Endothelial cell (in vitro differentiated cells): ENCODE measurements around the gene ZMIZ1. TPM values are rescaled to one million over a fixed set of nuclear protein-coding genes. Genes with fewer than 3 reads are reported as not detected.
A peak's percentile ranks its signal among the peaks of the same experiment; 100 is the strongest.

ENCODE experiments used
- DNase-seq: peaks from one replicate; pipeline ENCODE4 v3.0.0; 2021; ENCODE audit warnings: low spot score
- H3K27ac Mint-ChIP-seq: one replicate; pipeline ENCODE4 v1.8.0; 2021; ENCODE audit warnings: mixed read lengths, inconsistent platforms; ENCODE audit not compliant: unreplicated experiment
- H3K27me3 Mint-ChIP-seq: one replicate; pipeline ENCODE4 v1.8.0; 2021; ENCODE audit warnings: mild to moderate bottlenecking, moderate library complexity, mixed read lengths, inconsistent platforms; ENCODE audit not compliant: unreplicated experiment
- H3K36me3 Mint-ChIP-seq: one replicate; pipeline ENCODE4 v1.8.0; 2021; ENCODE audit warnings: mild to moderate bottlenecking, low read depth, mixed read lengths, inconsistent platforms; ENCODE audit not compliant: unreplicated experiment
- H3K4me1 Mint-ChIP-seq: one replicate; pipeline ENCODE4 v1.8.0; 2021; ENCODE audit warnings: mild to moderate bottlenecking, mixed read lengths, inconsistent platforms; ENCODE audit not compliant: unreplicated experiment
- H3K4me3 Mint-ChIP-seq: one replicate; pipeline ENCODE4 v1.8.0; 2021; ENCODE audit warnings: mild to moderate bottlenecking, mixed read lengths, inconsistent platforms; ENCODE audit not compliant: unreplicated experiment
- H3K9me3 Mint-ChIP-seq: one replicate; pipeline ENCODE4 v1.8.0; 2021; ENCODE audit warnings: mixed read lengths, inconsistent platforms; ENCODE audit not compliant: unreplicated experiment
- total RNA-seq: library from RNA; stranded (reverse); fragmentation: NEBNext Ultra II Directional; extraction: Animal tissue kit (Norgen Biotek cat#: 25700); gene quantifications from one replicate; pipeline ENCODE4 v1.2.1, GENCODE V29; 2021; ENCODE audit not compliant: unreplicated experiment
- TF ChIP-seq, protein P1 (sequence below): fragments of 200-600 bp; sonication (generic); IDR thresholded peaks from one replicate; pipeline ENCODE4 v1.5.0; 2021; ENCODE audit warnings: antibody characterized with exemption; ENCODE audit not compliant: unreplicated experiment

ZMIZ1 gene
- total RNA-seq, 1 donor from 2014 or later = 102 TPM

DNA sequence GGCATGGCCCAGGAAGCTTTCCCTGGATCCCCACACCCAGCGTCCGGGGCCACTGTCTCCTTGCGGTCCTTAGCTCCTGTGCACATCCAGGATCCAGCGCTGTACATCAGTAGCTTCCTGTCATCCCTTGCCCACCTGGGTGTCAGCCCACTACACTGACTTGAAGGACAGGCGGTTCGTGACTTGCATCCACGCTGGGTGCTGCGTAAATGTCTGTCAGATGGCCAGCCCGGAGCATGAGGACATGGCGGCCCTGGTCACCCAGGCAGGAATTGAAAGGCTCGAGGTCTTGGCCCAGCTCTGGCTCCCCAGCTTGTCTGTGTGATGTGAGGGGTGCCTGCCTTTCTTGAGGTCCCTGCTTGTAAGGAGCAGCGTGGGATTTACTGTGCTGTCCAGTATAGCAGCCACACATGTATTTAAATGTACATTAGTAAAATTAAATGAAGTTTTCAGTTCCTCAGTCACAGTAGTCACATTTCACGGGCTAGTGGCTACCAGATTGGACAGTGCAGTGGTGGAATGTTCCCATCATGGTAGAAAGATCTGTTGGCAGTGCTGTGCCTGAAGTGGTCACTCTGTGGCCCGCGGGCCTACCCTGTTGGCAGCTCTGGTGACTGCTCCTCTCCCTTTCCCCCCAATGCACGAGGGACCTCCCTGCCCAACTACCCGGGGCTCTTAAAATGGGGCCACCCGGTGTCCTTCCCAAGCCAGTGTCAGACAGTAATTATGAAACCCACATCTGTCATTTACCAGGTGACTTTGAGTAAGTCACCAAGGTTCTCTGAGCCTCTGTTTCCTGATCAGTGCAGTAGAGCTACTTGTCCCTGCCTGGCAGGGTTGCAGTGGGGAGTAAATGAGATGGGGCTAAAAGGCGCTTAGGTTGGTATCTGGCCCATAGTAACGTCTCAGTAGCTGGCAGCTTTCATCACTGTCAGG lies 180.7 kb downstream of the ZMIZ1 start:
- Mint-ChIP-seq H3K9me3 (no peaks in the 10 kb centered on the region), H3K27me3 (peaks cover 19% of the 10 kb centered on the region), H3K4me1 (peaks cover 49% of the 10 kb centered on the region), H3K4me3 (no peak overlapping the region), H3K36me3 (peaks cover 24% of the 10 kb centered on the region), H3K27ac (peak overlapping the region; percentile 78)
- DNase-seq = no peak
- TF ChIP-seq, protein P1, sequence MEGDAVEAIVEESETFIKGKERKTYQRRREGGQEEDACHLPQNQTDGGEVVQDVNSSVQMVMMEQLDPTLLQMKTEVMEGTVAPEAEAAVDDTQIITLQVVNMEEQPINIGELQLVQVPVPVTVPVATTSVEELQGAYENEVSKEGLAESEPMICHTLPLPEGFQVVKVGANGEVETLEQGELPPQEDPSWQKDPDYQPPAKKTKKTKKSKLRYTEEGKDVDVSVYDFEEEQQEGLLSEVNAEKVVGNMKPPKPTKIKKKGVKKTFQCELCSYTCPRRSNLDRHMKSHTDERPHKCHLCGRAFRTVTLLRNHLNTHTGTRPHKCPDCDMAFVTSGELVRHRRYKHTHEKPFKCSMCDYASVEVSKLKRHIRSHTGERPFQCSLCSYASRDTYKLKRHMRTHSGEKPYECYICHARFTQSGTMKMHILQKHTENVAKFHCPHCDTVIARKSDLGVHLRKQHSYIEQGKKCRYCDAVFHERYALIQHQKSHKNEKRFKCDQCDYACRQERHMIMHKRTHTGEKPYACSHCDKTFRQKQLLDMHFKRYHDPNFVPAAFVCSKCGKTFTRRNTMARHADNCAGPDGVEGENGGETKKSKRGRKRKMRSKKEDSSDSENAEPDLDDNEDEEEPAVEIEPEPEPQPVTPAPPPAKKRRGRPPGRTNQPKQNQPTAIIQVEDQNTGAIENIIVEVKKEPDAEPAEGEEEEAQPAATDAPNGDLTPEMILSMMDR = no peak

DNA sequence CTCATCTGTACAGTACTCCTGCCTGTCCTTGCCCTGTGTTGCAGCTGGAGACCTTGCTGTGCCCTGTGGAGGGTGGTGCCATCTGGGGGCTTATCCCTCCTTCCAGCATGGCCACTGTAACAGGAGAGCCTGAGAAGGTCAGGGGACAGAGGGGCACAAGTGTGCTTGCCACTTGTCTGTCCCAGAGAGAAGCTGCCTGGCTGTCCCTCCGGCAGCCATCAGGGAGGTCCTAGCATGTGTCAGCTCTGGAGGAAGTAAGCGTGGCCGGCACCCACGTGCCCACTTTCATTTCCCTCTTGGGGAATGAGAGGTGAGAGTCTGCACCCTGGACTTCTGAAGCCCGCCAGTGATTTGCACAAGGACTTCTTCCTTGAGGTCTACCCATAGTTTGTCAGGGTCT lies 181.5 kb downstream of the ZMIZ1 start:
- TF ChIP-seq, protein P1 = no peak
- no peak overlapping the region for H3K4me3 Mint-ChIP-seq
- peaks cover 41% of the 10 kb centered on the region for H3K4me1 Mint-ChIP-seq

DNA sequence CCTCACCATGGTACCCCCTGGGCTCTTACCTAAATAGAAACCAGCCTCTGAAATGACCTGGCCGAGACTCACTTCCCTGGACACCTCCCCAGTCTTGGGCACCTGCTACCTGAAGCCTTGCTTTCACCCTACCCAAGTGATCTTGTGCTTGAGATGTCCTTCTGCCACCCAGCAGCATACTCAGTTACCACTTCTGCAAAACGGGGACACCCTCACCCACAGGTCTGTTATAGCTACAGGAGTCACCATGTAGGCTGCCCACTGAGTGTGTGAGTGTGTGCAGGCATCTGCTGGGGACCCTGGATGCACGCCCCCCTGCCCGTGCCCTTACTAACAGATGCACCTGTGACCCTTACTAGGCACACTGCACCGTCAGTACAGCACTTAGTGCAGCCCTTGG lies 183.7 kb downstream of the ZMIZ1 start:
- TF ChIP-seq, protein P1 = no peak
- Mint-ChIP-seq H3K36me3 (peaks cover 22% of the 10 kb centered on the region), H3K27ac (no peak overlapping the region)

More for the DNA sequence above, 181.5 kb downstream of the ZMIZ1 start:
- Mint-ChIP-seq H3K27me3 (peaks cover 12% of the 10 kb centered on the region), H3K36me3 (peaks cover 20% of the 10 kb centered on the region), H3K27ac (no peak overlapping the region), H3K9me3 (no peaks in the 10 kb centered on the region)
- DNase-seq = no peak

DNA sequence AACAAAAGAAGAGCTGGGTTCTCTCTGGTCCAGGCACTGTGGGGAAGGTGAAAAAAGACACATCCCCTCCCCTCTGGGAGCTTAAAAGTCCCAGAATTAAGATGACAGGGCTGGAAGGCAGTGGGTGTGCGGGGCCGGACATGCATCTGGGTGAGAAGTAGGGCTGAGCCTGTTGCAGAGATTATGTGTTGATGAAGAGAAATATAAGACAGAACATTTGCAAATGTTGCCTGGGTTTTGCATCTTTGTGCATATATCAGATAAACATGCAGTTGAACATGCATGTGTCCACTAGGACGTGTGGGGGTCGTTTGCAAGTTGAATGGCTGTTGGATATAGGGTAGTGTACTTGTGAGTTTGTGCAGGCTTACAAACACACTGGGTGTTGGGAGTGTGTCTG lies 184.2 kb downstream of the ZMIZ1 start:
- Mint-ChIP-seq H3K27me3 (peaks cover 17% of the 10 kb centered on the region), H3K9me3 (no peaks in the 10 kb centered on the region), H3K4me3 (no peak overlapping the region), H3K27ac (no peak overlapping the region), H3K4me1 (peaks cover 25% of the 10 kb centered on the region), H3K36me3 (peaks cover 19% of the 10 kb centered on the region)
- DNase-seq = no peak
- TF ChIP-seq, protein P1 = no peak

More for the DNA sequence above, 183.7 kb downstream of the ZMIZ1 start:
- Mint-ChIP-seq H3K27me3 (peaks cover 19% of the 10 kb centered on the region), H3K4me3 (peak overlapping the region; percentile 37), H3K4me1 (peaks cover 27% of the 10 kb centered on the region), H3K9me3 (no peaks in the 10 kb centered on the region)
- DNase-seq = no peak

DNA sequence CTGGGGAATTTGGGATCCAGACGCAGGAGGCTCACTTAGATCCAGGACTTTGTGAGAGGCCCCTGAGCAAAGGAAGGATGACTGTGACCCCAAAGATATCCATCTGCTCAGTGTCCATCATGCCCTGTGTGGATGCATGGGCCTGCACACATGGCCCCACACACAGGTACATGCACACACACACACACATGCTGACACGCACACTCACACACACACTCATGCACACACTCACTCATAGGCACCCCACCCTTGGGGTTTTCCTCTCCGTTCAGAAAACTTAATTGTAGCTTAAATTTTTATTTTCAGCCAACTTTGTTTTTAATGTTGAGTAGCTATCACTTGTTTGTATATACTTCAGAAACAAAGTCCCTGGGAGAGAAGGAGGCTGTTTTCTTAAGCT lies 184.9 kb downstream of the ZMIZ1 start:
- TF ChIP-seq, protein P1 = no peak
- Mint-ChIP-seq H3K36me3 (peaks cover 16% of the 10 kb centered on the region), H3K9me3 (no peaks in the 10 kb centered on the region), H3K4me3 (no peak overlapping the region), H3K27ac (no peak overlapping the region), H3K27me3 (peaks cover 18% of the 10 kb centered on the region), H3K4me1 (peaks cover 19% of the 10 kb centered on the region)
- no peak for DNase-seq
